Measurements from ENCODE around the gene SOCS4.
"Not testable (repeated sequence)": the region's sequence is repeated elsewhere in the genome, so short reads cannot be mapped to it uniquely, and the experiment has no call there.

The SOCS4 gene

GRCh38 chr14:55071870-55072640 is 45.0 kb downstream of the SOCS4 start:
- Histone ChIP-seq H3K9me3 (ENCODE audit: low read length) (no peaks in the 10 kb centered on the region), H3K27ac (ENCODE audit: low read depth, low read length) (peak overlapping the region; percentile 52), H3K9ac (ENCODE audit: low read length) (peak overlapping the region; percentile 33), H3K36me3 (ENCODE audit: insufficient read depth, low read length) (no peaks in the 10 kb centered on the region), H3K4me1 (ENCODE audit: insufficient read depth, low read length) (peaks cover 27% of the 10 kb centered on the region), H3K27me3 (ENCODE audit: control insufficient read depth in 1 of 2, insufficient read depth in 2 of 2, low read length in 2 of 2) (no peaks in the 10 kb centered on the region), H3K4me3 (ENCODE audit: low read depth in 1 of 2, low read length in 2 of 2) (peak overlapping the region in 1 of 2 donors; percentile 24)

GRCh38 chr14:55073856-55074255 is 46.8 kb downstream of the SOCS4 start:
- H3K27ac ChIP-seq (ENCODE audit: low read depth, low read length) = no peak overlapping the region
- no peak overlapping the region for H3K9ac ChIP-seq (ENCODE audit: low read length)
- H3K4me1 ChIP-seq (ENCODE audit: insufficient read depth, low read length) = peaks cover 27% of the 10 kb centered on the region
- no peaks in the 10 kb centered on the region for H3K36me3 ChIP-seq (ENCODE audit: insufficient read depth, low read length)
- no peaks in the 10 kb centered on the region for H3K27me3 ChIP-seq (ENCODE audit: control insufficient read depth in 1 of 2, insufficient read depth in 2 of 2, low read length in 2 of 2)
- H3K4me3 ChIP-seq (ENCODE audit: low read depth in 1 of 2, low read length in 2 of 2) = no peak overlapping the region
- no peaks in the 10 kb centered on the region for H3K9me3 ChIP-seq (ENCODE audit: low read length)

- Histone ChIP-seq H3K4me3 (ENCODE audit: low read depth in 1 of 2, low read length in 2 of 2) (no peak overlapping the region), H3K27ac (ENCODE audit: low read depth, low read length) (no peak overlapping the region)
These were observed 47.6 kb downstream of the SOCS4 start for GRCh38 chr14:55074662-55075061.

GRCh38 chr14:55075628-55076175 is 48.7 kb downstream of the SOCS4 start:
- Histone ChIP-seq H3K4me3 (ENCODE audit: low read depth in 1 of 2, low read length in 2 of 2) (no peak overlapping the region), H3K9ac (ENCODE audit: low read length) (no peak overlapping the region), H3K27ac (ENCODE audit: low read depth, low read length) (no peak overlapping the region), H3K4me1 (ENCODE audit: insufficient read depth, low read length) (peaks cover 27% of the 10 kb centered on the region), H3K9me3 (ENCODE audit: low read length) (no peaks in the 10 kb centered on the region), H3K36me3 (ENCODE audit: insufficient read depth, low read length) (no peaks in the 10 kb centered on the region), H3K27me3 (ENCODE audit: control insufficient read depth in 1 of 2, insufficient read depth in 2 of 2, low read length in 2 of 2) (no peaks in the 10 kb centered on the region)

More at GRCh38 chr14:55074662-55075061, 47.6 kb downstream of the SOCS4 start:
- no peaks in the 10 kb centered on the region for H3K27me3 ChIP-seq (ENCODE audit: control insufficient read depth in 1 of 2, insufficient read depth in 2 of 2, low read length in 2 of 2)
- peaks cover 27% of the 10 kb centered on the region for H3K4me1 ChIP-seq (ENCODE audit: insufficient read depth, low read length)
- H3K9ac ChIP-seq (ENCODE audit: low read length) = no peak overlapping the region
- H3K9me3 ChIP-seq (ENCODE audit: low read length) = no peaks in the 10 kb centered on the region
- no peaks in the 10 kb centered on the region for H3K36me3 ChIP-seq (ENCODE audit: insufficient read depth, low read length)

- no peaks in the 10 kb centered on the region for H3K27me3 ChIP-seq (ENCODE audit: control insufficient read depth in 1 of 2, insufficient read depth in 2 of 2, low read length in 2 of 2)
- no peak overlapping the region for H3K4me3 ChIP-seq (ENCODE audit: low read depth in 1 of 2, low read length in 2 of 2)
- H3K27ac ChIP-seq (ENCODE audit: low read depth, low read length) = no peak overlapping the region
- H3K4me1 ChIP-seq (ENCODE audit: insufficient read depth, low read length) = peaks cover 11% of the 10 kb centered on the region
- no peaks in the 10 kb centered on the region for H3K36me3 ChIP-seq (ENCODE audit: insufficient read depth, low read length)
- H3K9ac ChIP-seq (ENCODE audit: low read length) = no peak overlapping the region
- H3K9me3 ChIP-seq (ENCODE audit: low read length) = no peaks in the 10 kb centered on the region
These were observed 50.4 kb downstream of the SOCS4 start for GRCh38 chr14:55077170-55078151.

- not testable (repeated sequence) for H3K4me1 ChIP-seq (ENCODE audit: insufficient read depth, low read length); H3K9ac ChIP-seq (ENCODE audit: low read length); H3K27ac ChIP-seq (ENCODE audit: low read depth, low read length); H3K27me3 ChIP-seq (ENCODE audit: control insufficient read depth in 1 of 2, insufficient read depth in 2 of 2, low read length in 2 of 2); H3K4me3 ChIP-seq (ENCODE audit: low read depth in 1 of 2, low read length in 2 of 2); H3K36me3 ChIP-seq (ENCODE audit: insufficient read depth, low read length); H3K9me3 ChIP-seq (ENCODE audit: low read length)
These were observed 52.9 kb downstream of the SOCS4 start for GRCh38 chr14:55079961-55080360.

- Histone ChIP-seq H3K9me3 (ENCODE audit: low read length) (no peaks in the 10 kb centered on the region), H3K9ac (ENCODE audit: low read length) (no peak overlapping the region), H3K27me3 (ENCODE audit: control insufficient read depth in 1 of 2, insufficient read depth in 2 of 2, low read length in 2 of 2) (no peaks in the 10 kb centered on the region), H3K27ac (ENCODE audit: low read depth, low read length) (no peak overlapping the region), H3K36me3 (ENCODE audit: insufficient read depth, low read length) (no peaks in the 10 kb centered on the region), H3K4me3 (ENCODE audit: low read depth in 1 of 2, low read length in 2 of 2) (no peak overlapping the region), H3K4me1 (ENCODE audit: insufficient read depth, low read length) (no peaks in the 10 kb centered on the region)
These were observed 57.5 kb downstream of the SOCS4 start for GRCh38 chr14:55084401-55085059.

GRCh38 chr14:55085060-55085660 is 58.1 kb downstream of the SOCS4 start:
- Histone ChIP-seq H3K27ac (ENCODE audit: low read depth, low read length) (no peak overlapping the region), H3K36me3 (ENCODE audit: insufficient read depth, low read length) (no peaks in the 10 kb centered on the region), H3K4me3 (ENCODE audit: low read depth in 1 of 2, low read length in 2 of 2) (no peak overlapping the region), H3K4me1 (ENCODE audit: insufficient read depth, low read length) (no peaks in the 10 kb centered on the region), H3K9ac (ENCODE audit: low read length) (no peak overlapping the region), H3K27me3 (ENCODE audit: control insufficient read depth in 1 of 2, insufficient read depth in 2 of 2, low read length in 2 of 2) (no peaks in the 10 kb centered on the region), H3K9me3 (ENCODE audit: low read length) (no peaks in the 10 kb centered on the region)

- H3K36me3 ChIP-seq (ENCODE audit: insufficient read depth, low read length) = no peaks in the 10 kb centered on the region
- H3K9ac ChIP-seq (ENCODE audit: low read length) = no peak overlapping the region
- no peaks in the 10 kb centered on the region for H3K27me3 ChIP-seq (ENCODE audit: control insufficient read depth in 1 of 2, insufficient read depth in 2 of 2, low read length in 2 of 2)
- H3K4me3 ChIP-seq (ENCODE audit: low read depth in 1 of 2, low read length in 2 of 2) = no peak overlapping the region
- no peak overlapping the region for H3K27ac ChIP-seq (ENCODE audit: low read depth, low read length)
- H3K9me3 ChIP-seq (ENCODE audit: low read length) = no peaks in the 10 kb centered on the region
- no peaks in the 10 kb centered on the region for H3K4me1 ChIP-seq (ENCODE audit: insufficient read depth, low read length)
These were observed 59.9 kb downstream of the SOCS4 start for GRCh38 chr14:55086938-55087337.

GRCh38 chr14:55088356-55088755 is 61.3 kb downstream of the SOCS4 start:
- Histone ChIP-seq H3K4me3 (ENCODE audit: low read depth in 1 of 2, low read length in 2 of 2) (no peak overlapping the region), H3K4me1 (ENCODE audit: insufficient read depth, low read length) (no peaks in the 10 kb centered on the region), H3K27me3 (ENCODE audit: control insufficient read depth in 1 of 2, insufficient read depth in 2 of 2, low read length in 2 of 2) (no peaks in the 10 kb centered on the region), H3K36me3 (ENCODE audit: insufficient read depth, low read length) (no peaks in the 10 kb centered on the region), H3K9ac (ENCODE audit: low read length) (no peak overlapping the region), H3K9me3 (ENCODE audit: low read length) (no peaks in the 10 kb centered on the region), H3K27ac (ENCODE audit: low read depth, low read length) (no peak overlapping the region)

GRCh38 chr14:55092341-55092740 is 65.3 kb downstream of the SOCS4 start:
- H3K36me3 ChIP-seq (ENCODE audit: insufficient read depth, low read length) = no peaks in the 10 kb centered on the region
- no peaks in the 10 kb centered on the region for H3K4me1 ChIP-seq (ENCODE audit: insufficient read depth, low read length)
- H3K9ac ChIP-seq (ENCODE audit: low read length) = no peak overlapping the region
- no peaks in the 10 kb centered on the region for H3K27me3 ChIP-seq (ENCODE audit: control insufficient read depth in 1 of 2, insufficient read depth in 2 of 2, low read length in 2 of 2)
- no peaks in the 10 kb centered on the region for H3K9me3 ChIP-seq (ENCODE audit: low read length)
- H3K4me3 ChIP-seq (ENCODE audit: low read depth in 1 of 2, low read length in 2 of 2) = no peak overlapping the region
- H3K27ac ChIP-seq (ENCODE audit: low read depth, low read length) = no peak overlapping the region
